WTC11 (cell line): Measurements from ENCODE around the gene ETV2. TPM values are rescaled to one million over a fixed set of nuclear protein-coding genes. Genes with fewer than 3 reads are reported as not detected.

Source experiments
- ATAC-seq: fragments of 200-7000 bp; cut with Tn5 transposase; 2 replicates; pipeline ENCODE4 v1.10.0; 2021; ENCODE audit warnings: mild to moderate bottlenecking, moderate library complexity
- CTCF ChIA-PET: fragments of 300-600 bp; sonication (Branson Sonifier 250); formaldehyde crosslinking; loops from one replicate; lab custom pipeline; 2021; ENCODE audit warnings: antibody characterized with exemption; lab: Charles Lee
- POLR2A ChIA-PET: fragments of 350-600 bp; sonication (Branson Sonifier 250); formaldehyde crosslinking; loops from one replicate; lab custom pipeline; 2021; ENCODE audit warnings: antibody characterized with exemption; lab: Charles Lee
- DNase-seq: peaks from one replicate; pipeline ENCODE4 v3.0.0; 2021; ENCODE audit warnings: low spot score
- H3K27ac Mint-ChIP-seq: 2 replicates; pipeline ENCODE4 v1.8.0; 2021; ENCODE audit warnings: mixed read lengths
- H3K27me3 Mint-ChIP-seq: 2 replicates; pipeline ENCODE4 v1.8.0; 2021; ENCODE audit warnings: low read depth, mild to moderate bottlenecking, moderate library complexity, mixed read lengths
- H3K36me3 Mint-ChIP-seq: 2 replicates; pipeline ENCODE4 v1.8.0; 2021; ENCODE audit warnings: mixed read lengths
- H3K4me1 Mint-ChIP-seq: 2 replicates; pipeline ENCODE4 v1.8.0; 2022; ENCODE audit warnings: mixed read lengths
- H3K4me3 Mint-ChIP-seq: 2 replicates; pipeline ENCODE4 v1.8.0; 2021; ENCODE audit warnings: mild to moderate bottlenecking, moderate library complexity, mixed read lengths
- H3K9me3 Mint-ChIP-seq: 2 replicates; pipeline ENCODE4 v1.8.0; 2021; ENCODE audit warnings: mixed read lengths
- AFF4 ChIP-seq: sonication (generic); formaldehyde crosslinking; IDR thresholded peaks from 2 replicates; pipeline ENCODE4 v1.8.1; 2023; ENCODE audit warnings: mild to moderate bottlenecking, missing genetic modification reagents, borderline replicate concordance
- ARID4B ChIP-seq: sonication (generic); formaldehyde crosslinking; IDR thresholded peaks from 2 replicates; pipeline ENCODE4 v1.8.0; 2023; ENCODE audit warnings: missing genetic modification reagents, mild to moderate bottlenecking, borderline replicate concordance
- ATF2 ChIP-seq: sonication (generic); formaldehyde crosslinking; IDR thresholded peaks from 2 replicates; pipeline ENCODE4 v1.8.1; 2022; ENCODE audit warnings: low read depth, missing genetic modification reagents, borderline replicate concordance
- CBFB ChIP-seq: sonication (generic); formaldehyde crosslinking; IDR thresholded peaks from 2 replicates; pipeline ENCODE4 v1.8.1; 2022; ENCODE audit warnings: mild to moderate bottlenecking, low read depth, missing genetic modification reagents
- GABPB1 ChIP-seq: sonication (generic); formaldehyde crosslinking; IDR thresholded peaks from 2 replicates; pipeline ENCODE4 v1.8.1; 2023; ENCODE audit warnings: mild to moderate bottlenecking, missing genetic modification reagents
- HMGA2 ChIP-seq: fragments of 250-450 bp; sonication (Bioruptor Pico); IDR thresholded peaks from 2 replicates; pipeline ENCODE4 v1.4.0; 2021; ENCODE audit warnings: mild to moderate bottlenecking, moderate library complexity
- KAT7 ChIP-seq: sonication (generic); formaldehyde crosslinking; IDR thresholded peaks from 2 replicates; pipeline ENCODE4 v1.8.1; 2023; ENCODE audit warnings: missing genetic modification reagents, mild to moderate bottlenecking, borderline replicate concordance
- MYBL2 ChIP-seq: sonication (generic); formaldehyde crosslinking; IDR thresholded peaks from 2 replicates; pipeline ENCODE4 v1.8.1; 2023; ENCODE audit warnings: mild to moderate bottlenecking, moderate library complexity, missing genetic modification reagents
- NR2C2 ChIP-seq: sonication (generic); formaldehyde crosslinking; IDR thresholded peaks from 2 replicates; pipeline ENCODE4 v1.8.0; 2022; ENCODE audit warnings: mild to moderate bottlenecking, missing genetic modification reagents
- RORB ChIP-seq: fragments of 250-450 bp; sonication (Bioruptor Pico); IDR thresholded peaks from 2 replicates; pipeline ENCODE4 v1.9.0; 2021; ENCODE audit warnings: mild to moderate bottlenecking
- TEAD1 ChIP-seq: sonication (generic); formaldehyde crosslinking; IDR thresholded peaks from 2 replicates; pipeline ENCODE4 v1.8.0; 2022; ENCODE audit warnings: mild to moderate bottlenecking, missing genetic modification reagents
- TEAD4 ChIP-seq: sonication (generic); formaldehyde crosslinking; IDR thresholded peaks from 2 replicates; pipeline ENCODE4 v1.8.0; 2022; ENCODE audit warnings: mild to moderate bottlenecking, missing genetic modification reagents
- ZMAT4 ChIP-seq: fragments of 250-450 bp; sonication (Bioruptor Pico); IDR thresholded peaks from 2 replicates; pipeline ENCODE4 v1.9.0; 2021; ENCODE audit warnings: mild to moderate bottlenecking
- ZSCAN18 ChIP-seq: fragments of 250-450 bp; sonication (Bioruptor Pico); IDR thresholded peaks from 2 replicates; pipeline ENCODE4 v2.1.2; 2022; ENCODE audit warnings: mild to moderate bottlenecking, moderate library complexity
- total RNA-seq: library from RNA; stranded (reverse); gene quantifications from 3 replicates; pipeline ENCODE4 v1.2.3, GENCODE V29; 2021
- TF ChIP-seq, protein P1 (sequence below): sonication (generic); formaldehyde crosslinking; IDR thresholded peaks from 2 replicates; pipeline ENCODE4 v1.8.0; 2022; ENCODE audit warnings: mild to moderate bottlenecking, missing genetic modification reagents
- TF ChIP-seq, protein P2 (sequence below): sonication (generic); formaldehyde crosslinking; IDR thresholded peaks from 2 replicates; pipeline ENCODE4 v1.8.1; 2022; ENCODE audit warnings: missing genetic modification reagents, borderline replicate concordance
- TF ChIP-seq, protein P3 (sequence below): fragments of 250-450 bp; sonication (Bioruptor Pico); conservative IDR thresholded peaks from 2 replicates; pipeline ENCODE4 v1.9.0; 2021; ENCODE audit warnings: mild to moderate bottlenecking
- TF ChIP-seq, protein P4 (sequence below): sonication (generic); formaldehyde crosslinking; IDR thresholded peaks from 2 replicates; pipeline ENCODE4 v1.8.1; 2023; ENCODE audit warnings: mild to moderate bottlenecking, missing genetic modification reagents

Gene ETV2
- total RNA-seq, 1 experiment from 2014 or later: 1.7 TPM

GRCh38 chr19:35620001-35620400, 21.5 kb upstream of the ETV2 start:
- ATAC-seq (no peak), DNase-seq (no peak)
- Mint-ChIP-seq H3K4me1 (no peaks in the 10 kb centered on the region), H3K36me3 (peaks cover 6% of the 10 kb centered on the region), H3K27ac (no peak overlapping the region), H3K9me3 (no peaks in the 10 kb centered on the region), H3K27me3 (no peaks in the 10 kb centered on the region), H3K4me3 (no peak overlapping the region)
- TF ChIP-seq NR2C2 (no peak), HMGA2 (CRISPR knock-in tag) (no peak), MYBL2 (CRISPR knock-in tag) (no peak), AFF4 (CRISPR knock-in tag) (no peak), GABPB1 (CRISPR knock-in tag) (no peak), TEAD4 (no peak), RORB (CRISPR knock-in tag) (no peak), ZMAT4 (CRISPR knock-in tag) (no peak), CBFB (no peak), ATF2 (CRISPR knock-in tag) (no peak)
- TF ChIP-seq, protein P1, sequence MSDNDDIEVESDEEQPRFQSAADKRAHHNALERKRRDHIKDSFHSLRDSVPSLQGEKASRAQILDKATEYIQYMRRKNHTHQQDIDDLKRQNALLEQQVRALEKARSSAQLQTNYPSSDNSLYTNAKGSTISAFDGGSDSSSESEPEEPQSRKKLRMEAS (CRISPR knock-in tag): no peak
- TF ChIP-seq, protein P2, sequence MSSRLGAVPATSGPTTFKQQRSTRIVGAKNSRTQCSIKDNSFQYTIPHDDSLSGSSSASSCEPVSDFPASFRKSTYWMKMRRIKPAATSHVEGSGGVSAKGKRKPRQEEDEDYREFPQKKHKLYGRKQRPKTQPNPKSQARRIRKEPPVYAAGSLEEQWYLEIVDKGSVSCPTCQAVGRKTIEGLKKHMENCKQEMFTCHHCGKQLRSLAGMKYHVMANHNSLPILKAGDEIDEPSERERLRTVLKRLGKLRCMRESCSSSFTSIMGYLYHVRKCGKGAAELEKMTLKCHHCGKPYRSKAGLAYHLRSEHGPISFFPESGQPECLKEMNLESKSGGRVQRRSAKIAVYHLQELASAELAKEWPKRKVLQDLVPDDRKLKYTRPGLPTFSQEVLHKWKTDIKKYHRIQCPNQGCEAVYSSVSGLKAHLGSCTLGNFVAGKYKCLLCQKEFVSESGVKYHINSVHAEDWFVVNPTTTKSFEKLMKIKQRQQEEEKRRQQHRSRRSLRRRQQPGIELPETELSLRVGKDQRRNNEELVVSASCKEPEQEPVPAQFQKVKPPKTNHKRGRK: no peak
- TF ChIP-seq, protein P3, sequence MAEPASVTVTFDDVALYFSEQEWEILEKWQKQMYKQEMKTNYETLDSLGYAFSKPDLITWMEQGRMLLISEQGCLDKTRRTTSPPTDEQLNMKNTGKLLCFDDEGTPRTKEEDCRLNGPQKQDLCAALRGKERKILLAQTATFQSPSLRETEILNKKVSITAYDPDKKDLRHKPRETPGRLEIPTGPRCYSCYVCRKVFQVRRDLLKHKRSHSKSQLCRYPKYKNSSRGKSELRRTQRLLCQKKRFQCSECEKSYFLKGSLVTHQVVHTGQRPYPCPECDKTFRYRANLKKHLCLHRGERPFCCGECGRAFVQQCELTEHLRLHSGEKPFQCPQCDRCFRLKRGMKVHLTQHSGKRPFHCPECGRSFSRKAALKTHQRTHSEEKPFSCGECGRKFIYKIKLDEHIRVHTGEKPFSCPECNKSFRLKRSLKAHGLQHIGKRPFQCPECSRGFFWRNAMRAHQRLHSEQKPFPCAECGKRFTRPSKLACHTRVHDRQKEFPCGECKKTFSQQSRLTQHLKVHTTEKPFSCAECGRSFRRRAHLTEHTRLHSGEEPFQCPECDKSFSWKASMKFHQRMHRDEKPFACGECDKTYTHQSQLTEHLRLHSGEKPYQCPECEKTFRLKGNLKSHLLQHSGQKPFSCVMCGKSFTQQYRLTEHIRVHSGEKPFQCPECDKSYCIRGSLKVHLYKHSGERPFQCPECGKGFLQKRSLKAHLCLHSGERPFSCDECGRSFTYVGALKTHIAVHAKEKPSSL (CRISPR knock-in tag): no peak
- ChIA-PET POLR2A (no interaction called here), CTCF (interaction anchor here (0.5 to 1.6 kb wide), 2 partner anchors 8 to 22 kb away, joined by 3 to 6 read pairs; partner anchors contain the start of gene RBM42)

GRCh38 chr19:35621708-35622107, 19.8 kb upstream of the ETV2 start:
- DNase-seq: no peak
- H3K9me3 Mint-ChIP-seq: no peaks in the 10 kb centered on the region
- ATAC-seq: no peak
- ChIA-PET POLR2A (no interaction called here), CTCF (no interaction called here)
- H3K27ac Mint-ChIP-seq: peak overlapping the region; percentile 47; the same call in 1 of the 2 replicates
- no peaks in the 10 kb centered on the region; the same call in 1 of the 2 replicates for H3K36me3 Mint-ChIP-seq
- H3K4me3 Mint-ChIP-seq: no peak overlapping the region
- no peaks in the 10 kb centered on the region for H3K27me3 Mint-ChIP-seq
- H3K4me1 Mint-ChIP-seq: no peaks in the 10 kb centered on the region
- TF ChIP-seq TEAD1 (CRISPR knock-in tag) (no peak), ARID4B (no peak), KAT7 (CRISPR knock-in tag) (no peak), ZSCAN18 (CRISPR knock-in tag) (no peak), TEAD4 (no peak)
- TF ChIP-seq, protein P4, sequence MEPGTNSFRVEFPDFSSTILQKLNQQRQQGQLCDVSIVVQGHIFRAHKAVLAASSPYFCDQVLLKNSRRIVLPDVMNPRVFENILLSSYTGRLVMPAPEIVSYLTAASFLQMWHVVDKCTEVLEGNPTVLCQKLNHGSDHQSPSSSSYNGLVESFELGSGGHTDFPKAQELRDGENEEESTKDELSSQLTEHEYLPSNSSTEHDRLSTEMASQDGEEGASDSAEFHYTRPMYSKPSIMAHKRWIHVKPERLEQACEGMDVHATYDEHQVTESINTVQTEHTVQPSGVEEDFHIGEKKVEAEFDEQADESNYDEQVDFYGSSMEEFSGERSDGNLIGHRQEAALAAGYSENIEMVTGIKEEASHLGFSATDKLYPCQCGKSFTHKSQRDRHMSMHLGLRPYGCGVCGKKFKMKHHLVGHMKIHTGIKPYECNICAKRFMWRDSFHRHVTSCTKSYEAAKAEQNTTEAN (CRISPR knock-in tag): no peak
